Measurements from ENCODE around the gene ACAP1. TPM values are rescaled to one million over a fixed set of nuclear protein-coding genes. Genes with fewer than 3 reads are reported as not detected.

Gene ACAP1
- total RNA-seq, 1 experiment from 2014 or later, result 8.8 TPM

- intact Hi-C loops (cut with micrococcal nuclease), result loop anchor here (5.0 kb wide), 1 partner anchor 247 kb away; no protein-coding TSS in a partner anchor
- TF ChIP-seq ZNF274 (IDR thresholded peaks at IDR 0.05; ENCODE audit: low read depth, low read length) (no peak), MAX (IDR thresholded peaks at IDR 0.05) (peak; percentile 78), ZBTB33 (IDR thresholded peaks at IDR 0.05; ENCODE audit: extremely low read depth, insufficient replicate concordance, low read length) (no peak), ZFX (IDR thresholded peaks at IDR 0.05) (no peak), TCF7L2 (IDR thresholded peaks at IDR 0.05; ENCODE audit: borderline replicate concordance, extremely low read depth, insufficient read depth, insufficient read length) (peak; percentile 88), FOSL1 (IDR thresholded peaks at IDR 0.05; ENCODE audit: low read depth) (no peak)
- peak within 1 kb of the TSS; percentile 68 for H2AFZ ChIP-seq (ENCODE audit: low read depth, low read length, poor library complexity, severe bottlenecking)
Measured at GRCh38 chr17:7294614-7295153, 41.6 kb upstream of the ACAP1 start, which contains the start of gene YBX2. TSS of gene YBX2 (minus strand) at chr17:7294639. CDS start at chr17:7294500, 139 bp downstream.

More at GRCh38 chr17:7294614-7295153, 41.6 kb upstream of the ACAP1 start, which contains the start of gene YBX2:
- Histone ChIP-seq H3K9me2 (ENCODE audit: insufficient read depth) (no peaks in the 10 kb centered on the region), H4K20me1 (ENCODE audit: insufficient read depth) (no peaks in the 10 kb centered on the region), H3K9me3 (ENCODE audit: control insufficient read depth in 1 of 2, insufficient read depth in 1 of 2, low read depth in 1 of 2, low read length in 2 of 2) (no peaks in the 10 kb centered on the region), H3K4me1 (ENCODE audit: control insufficient read depth in 1 of 2, insufficient read depth in 2 of 2, low read length in 2 of 2) (peaks cover 17 to 41% of the 10 kb centered on the region in 2 experiments; a peak in 3 of 4 replicates), H3K79me2 (ENCODE audit: insufficient read depth, low read length) (no peaks in the 10 kb centered on the region), H3K4me2 (ENCODE audit: low read length) (peak within 1 kb of the TSS; percentile 70), H3K27ac (ENCODE audit: low read depth, low read length) (no peak within 1 kb of the TSS; the same call in 1 of the 2 replicates), H3K9ac (ENCODE audit: low read length) (peak within 1 kb of the TSS; percentile 44), H3K27me3 (ENCODE audit: insufficient read depth, low read length) (no peaks in the 10 kb centered on the region), H3K36me3 (ENCODE audit: control insufficient read depth in 1 of 2, insufficient read depth in 2 of 2, low read length in 2 of 2) (no peaks in the 10 kb centered on the region), H3K4me3 (replicated peaks in 1 of 2; ENCODE audit: low read depth in 1 of 2, low read length in 2 of 2) (peak within 1 kb of the TSS; percentile 19 to 33; a peak in 2 of 4 replicates)
- CTCF ChIA-PET, result no interaction called here
- BruUV-seq (replicated peaks), result no TSS peak
- POLR2A ChIA-PET, result no interaction called here
- ATAC-seq (peak; percentile 74), DNase-seq (ENCODE audit: low read depth, low spot score) (peak; percentile 48)
- RAD21 ChIA-PET (ENCODE audit: low non-redundant PET in 1 of 2, low total read pairs in 2 of 2, uncharacterized antibody in 2 of 2, unreplicated experiment in 2 of 2), result no interaction called here

Measured in HCT116 (cell line).